Mesenchymal stem cell (in vitro differentiated cells and primary cell): ENCODE measurements around the gene OTC.

Experiments
- DNase-seq: peaks from one replicate; pipeline ENCODE4 v3.0.0-alpha.2; 2013
- H2AFZ ChIP-seq: one replicate; pipeline ENCODE4 v1.6.1; 2013; ENCODE audit warnings: low read depth, mild to moderate bottlenecking, control low read depth, inconsistent platforms, low read length, moderate library complexity
- H2AK5ac ChIP-seq: 2 replicates; pipeline ENCODE4 v1.6.1; 2013; ENCODE audit warnings: low read length, moderate library complexity, mild to moderate bottlenecking, inconsistent platforms; ENCODE audit not compliant: severe bottlenecking
- H2BK120ac ChIP-seq: one replicate; pipeline ENCODE4 v1.6.1; 2013; ENCODE audit warnings: low read depth, mild to moderate bottlenecking, inconsistent platforms, low read length, moderate library complexity
- H2BK12ac ChIP-seq, 2 experiments: one replicate each; pipeline ENCODE4 v1.6.1; 2013; ENCODE audit warnings: inconsistent platforms in 2 of 2, low read length in 2 of 2, mild to moderate bottlenecking in 2 of 2, moderate library complexity in 2 of 2, control low read depth in 1 of 2
- H2BK15ac ChIP-seq: one replicate; pipeline ENCODE4 v1.6.1; 2013; ENCODE audit warnings: mild to moderate bottlenecking, low read depth, inconsistent platforms; ENCODE audit not compliant: poor library complexity, severe bottlenecking
- H2BK5ac ChIP-seq: 2 replicates; pipeline ENCODE4 v1.6.1; 2013; ENCODE audit warnings: low read depth, mild to moderate bottlenecking, low read length, control low read depth, inconsistent platforms; ENCODE audit not compliant: poor library complexity, severe bottlenecking
- H3K14ac ChIP-seq, 2 experiments: one replicate each; pipeline ENCODE4 v1.6.1; 2013; ENCODE audit warnings: inconsistent platforms in 2 of 2, low read length in 2 of 2, control low read depth in 1 of 2, mild to moderate bottlenecking in 1 of 2, moderate library complexity in 1 of 2
- H3K18ac ChIP-seq, 2 experiments: one replicate each; pipeline ENCODE4 v1.6.1; 2013; ENCODE audit warnings: inconsistent platforms in 2 of 2, low read length in 2 of 2, control low read depth in 1 of 2, low read depth in 1 of 2, mild to moderate bottlenecking in 1 of 2
- H3K23ac ChIP-seq, 2 experiments: one replicate each; pipeline ENCODE4 v1.6.1; 2013; ENCODE audit warnings: inconsistent platforms in 2 of 2, low read length in 2 of 2, mild to moderate bottlenecking in 2 of 2, moderate library complexity in 2 of 2, control low read depth in 1 of 2
- H3K27ac ChIP-seq: 2 replicates; pipeline ENCODE4 v1.5.1; 2013; ENCODE audit warnings: mild to moderate bottlenecking, moderate library complexity, low read length, control low read depth, inconsistent platforms; ENCODE audit not compliant: poor library complexity, severe bottlenecking
- H3K27me3 ChIP-seq, 2 experiments: 2 replicates each; pipeline versions ENCODE4 v1.6.1 to v1.7.0; 2013; ENCODE audit warnings: low read length in 2 of 2, mild to moderate bottlenecking in 2 of 2, moderate library complexity in 2 of 2, control low read depth in 1 of 2, inconsistent platforms in 1 of 2; ENCODE audit not compliant: control insufficient read depth in 1 of 2, insufficient read depth in 1 of 2
- H3K36me3 ChIP-seq, 2 experiments: 2 replicates each; pipeline versions ENCODE4 v1.6.1 to v1.7.0; 2013; ENCODE audit warnings: low read length in 2 of 2, control low read depth in 1 of 2, inconsistent platforms in 1 of 2, low read depth in 1 of 2, mild to moderate bottlenecking in 1 of 2; ENCODE audit not compliant: insufficient read depth in 2 of 2, control insufficient read depth in 1 of 2
- H3K4ac ChIP-seq, 2 experiments: one replicate each; pipeline ENCODE4 v1.6.1; 2013; ENCODE audit warnings: inconsistent platforms in 2 of 2, low read length in 2 of 2, mild to moderate bottlenecking in 2 of 2, moderate library complexity in 2 of 2, control low read depth in 1 of 2, low read depth in 1 of 2
- H3K4me1 ChIP-seq: 2 replicates; pipeline ENCODE4 v1.6.1; 2013; ENCODE audit warnings: low read depth, low read length, control low read depth; ENCODE audit not compliant: control insufficient read depth, insufficient read depth
- H3K4me2 ChIP-seq: 2 replicates; pipeline ENCODE4 v1.6.1; 2013; ENCODE audit warnings: low read length, mild to moderate bottlenecking, inconsistent platforms; ENCODE audit not compliant: poor library complexity, severe bottlenecking
- H3K4me3 ChIP-seq, 2 experiments: 2 replicates each; pipeline versions ENCODE4 v1.5.1 to v1.7.0; 2013; ENCODE audit warnings: low read length in 2 of 2, mild to moderate bottlenecking in 2 of 2, control low read depth in 1 of 2, low read depth in 1 of 2; ENCODE audit not compliant: insufficient read depth in 1 of 2
- H3K79me1 ChIP-seq: replicated peaks from 2 replicates; pipeline ENCODE4 v1.6.1; 2013; ENCODE audit warnings: mild to moderate bottlenecking, control low read depth, low read length, inconsistent platforms; ENCODE audit not compliant: poor library complexity, severe bottlenecking
- H3K9ac ChIP-seq: 2 replicates; pipeline ENCODE4 v1.7.0; 2013; ENCODE audit warnings: mild to moderate bottlenecking, low read length, moderate library complexity
- H3K9me3 ChIP-seq: 2 replicates; pipeline ENCODE4 v1.7.0; 2013; ENCODE audit warnings: mild to moderate bottlenecking, low read length; ENCODE audit not compliant: control insufficient read depth
- H4K8ac ChIP-seq: one replicate; pipeline ENCODE4 v1.6.1; 2013; ENCODE audit warnings: inconsistent platforms, mild to moderate bottlenecking, low read length, moderate library complexity
- H4K91ac ChIP-seq: one replicate; pipeline ENCODE4 v1.6.1; 2013; ENCODE audit warnings: mild to moderate bottlenecking, low read length, inconsistent platforms
- WGBS: methylation state at CpG from one replicate; pipeline ENCODE4 v1.1.7; 2013; ENCODE audit warnings: mixed read lengths; 5-methylcytosine and 5-hydroxymethylcytosine counted together

OTC gene

DNA sequence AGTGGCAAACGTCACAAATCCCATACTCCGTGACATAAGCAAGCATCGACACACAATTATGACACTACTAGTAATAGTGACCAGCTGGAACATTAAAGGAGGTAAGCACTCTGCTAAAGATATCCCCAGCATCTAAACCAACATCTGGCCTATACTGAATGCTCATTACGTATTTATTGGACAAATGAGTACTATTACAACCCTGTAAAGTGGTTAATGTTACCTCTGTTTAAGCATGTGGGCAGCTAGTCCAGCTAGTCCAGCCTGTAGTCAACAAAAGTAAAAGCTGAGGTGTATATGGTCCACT, 24.7 kb upstream of the OTC start:
- Histone ChIP-seq H3K4ac (no peak overlapping the region), H4K8ac (no peak overlapping the region), H2BK15ac (no peak overlapping the region), H3K27ac (no peak overlapping the region), H2AK5ac (no peak overlapping the region), H3K27me3 (no peaks in the 10 kb centered on the region), H2BK12ac (no peak overlapping the region), H2BK120ac (no peak overlapping the region), H2AFZ (no peak overlapping the region), H3K23ac (no peak overlapping the region), H3K4me1 (no peaks in the 10 kb centered on the region), H3K9me3 (no peaks in the 10 kb centered on the region), H2BK5ac (no peak overlapping the region), H3K79me1 (no peaks in the 10 kb centered on the region), H3K36me3 (no peaks in the 10 kb centered on the region), H3K4me3 (peak overlapping the region in 1 of 2 experiments; percentile 80), H3K14ac (no peak overlapping the region), H4K91ac (no peak overlapping the region), H3K9ac (peak overlapping the region; percentile 95), H3K4me2 (peak overlapping the region; percentile 45), H3K18ac (no peak overlapping the region)
- WGBS = no CpG with 5 or more reads among the region's 4 CpGs
- DNase-seq = no peak

DNA sequence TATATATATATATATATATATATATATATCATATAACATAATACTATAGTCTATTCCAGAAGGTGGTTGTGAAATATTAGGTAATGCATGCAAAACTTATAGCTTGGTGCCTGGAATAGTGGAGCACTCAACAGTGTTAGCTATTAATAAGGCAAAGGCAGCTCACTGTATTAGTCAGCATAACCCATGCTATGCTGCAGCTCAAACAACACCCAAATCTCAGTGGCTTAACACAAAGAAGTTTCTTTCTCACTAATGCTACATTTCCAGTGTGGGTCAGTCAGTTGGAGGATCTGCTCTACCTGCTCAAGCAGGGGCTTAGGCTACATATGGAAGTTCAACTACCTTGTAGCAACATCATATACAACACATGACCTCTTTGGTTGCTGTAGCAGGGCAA, 19.9 kb upstream of the OTC start:
- no peak overlapping the region for H3K14ac ChIP-seq
- no peak overlapping the region for H4K91ac ChIP-seq
- no peak overlapping the region for H2BK12ac ChIP-seq

GRCh38 chrX:38335382-38335781, 17.0 kb upstream of the OTC start:
- Histone ChIP-seq H2BK15ac (no peak overlapping the region), H3K27me3 (peaks cover 0 to 17% of the 10 kb centered on the region in 2 experiments), H2AFZ (no peak overlapping the region), H2BK12ac (no peak overlapping the region), H3K36me3 (no peaks in the 10 kb centered on the region), H3K9me3 (no peaks in the 10 kb centered on the region), H3K4me2 (no peak overlapping the region), H2BK5ac (no peak overlapping the region), H3K23ac (no peak overlapping the region), H3K27ac (no peak overlapping the region), H3K4ac (no peak overlapping the region), H3K14ac (no peak overlapping the region), H4K91ac (no peak overlapping the region), H3K79me1 (no peaks in the 10 kb centered on the region), H4K8ac (no peak overlapping the region), H3K4me1 (no peaks in the 10 kb centered on the region), H3K4me3 (no peak overlapping the region), H3K9ac (no peak overlapping the region), H3K18ac (no peak overlapping the region), H2BK120ac (no peak overlapping the region), H2AK5ac (no peak overlapping the region)
- DNase-seq = no peak

More for the DNA sequence above, 19.9 kb upstream of the OTC start:
- no peaks in the 10 kb centered on the region for H3K36me3 ChIP-seq
- H2AK5ac ChIP-seq = no peak overlapping the region
- H4K8ac ChIP-seq = no peak overlapping the region
- H3K4me2 ChIP-seq = no peak overlapping the region
- H3K23ac ChIP-seq = no peak overlapping the region
- no peak overlapping the region for H3K18ac ChIP-seq
- no peak overlapping the region for H2BK120ac ChIP-seq
- H3K4me1 ChIP-seq = no peaks in the 10 kb centered on the region
- no peak overlapping the region for H3K4ac ChIP-seq
- no peak overlapping the region for H2BK15ac ChIP-seq
- DNase-seq = no peak
- no peak overlapping the region for H2AFZ ChIP-seq
- H3K9ac ChIP-seq = no peak overlapping the region
- H3K9me3 ChIP-seq = no peaks in the 10 kb centered on the region
- no peak overlapping the region for H3K27ac ChIP-seq
- no peak overlapping the region for H2BK5ac ChIP-seq
- no peaks in the 10 kb centered on the region for H3K79me1 ChIP-seq
- H3K4me3 ChIP-seq = no peak overlapping the region
- peaks cover 0 to 17% of the 10 kb centered on the region in 2 experiments for H3K27me3 ChIP-seq

GRCh38 chrX:38336538-38337240, 15.7 kb upstream of the OTC start:
- Histone ChIP-seq H2BK12ac (no peak overlapping the region), H3K9me3 (no peaks in the 10 kb centered on the region), H2BK120ac (no peak overlapping the region), H3K36me3 (no peaks in the 10 kb centered on the region), H3K4me1 (no peaks in the 10 kb centered on the region), H4K91ac (no peak overlapping the region), H3K27me3 (peaks cover 0 to 17% of the 10 kb centered on the region in 2 experiments), H3K79me1 (no peaks in the 10 kb centered on the region), H3K4ac (no peak overlapping the region), H3K23ac (no peak overlapping the region), H3K4me3 (no peak overlapping the region), H3K14ac (no peak overlapping the region), H2AK5ac (no peak overlapping the region), H3K18ac (no peak overlapping the region), H2AFZ (no peak overlapping the region), H4K8ac (no peak overlapping the region), H3K4me2 (no peak overlapping the region), H2BK15ac (no peak overlapping the region), H3K27ac (no peak overlapping the region), H2BK5ac (no peak overlapping the region), H3K9ac (no peak overlapping the region)
- DNase-seq = no peak
- WGBS = 51% methylated on average over 2 of the region's 5 CpGs
